ENCODE results near the gene SH3RF2.
"Not testable (repeated sequence)": the region's sequence is repeated elsewhere in the genome, so short reads cannot be mapped to it uniquely, and the experiment has no call there.

- TF ChIP-seq EZH2 (optimal IDR thresholded peaks at IDR 0.05; ENCODE audit: low read depth, low read length); CTCF (IDR thresholded peaks at IDR 0.05; ENCODE audit: low read length): not testable (repeated sequence)
Measured at GRCh38 chr5:146010447-146010846, 74.1 kb downstream of the SH3RF2 start.
